ENCODE measurements around the gene C2CD4C.
"Not testable (repeated sequence)": the region's sequence is repeated elsewhere in the genome, so short reads cannot be mapped to it uniquely, and the experiment has no call there.

The C2CD4C gene

DNA sequence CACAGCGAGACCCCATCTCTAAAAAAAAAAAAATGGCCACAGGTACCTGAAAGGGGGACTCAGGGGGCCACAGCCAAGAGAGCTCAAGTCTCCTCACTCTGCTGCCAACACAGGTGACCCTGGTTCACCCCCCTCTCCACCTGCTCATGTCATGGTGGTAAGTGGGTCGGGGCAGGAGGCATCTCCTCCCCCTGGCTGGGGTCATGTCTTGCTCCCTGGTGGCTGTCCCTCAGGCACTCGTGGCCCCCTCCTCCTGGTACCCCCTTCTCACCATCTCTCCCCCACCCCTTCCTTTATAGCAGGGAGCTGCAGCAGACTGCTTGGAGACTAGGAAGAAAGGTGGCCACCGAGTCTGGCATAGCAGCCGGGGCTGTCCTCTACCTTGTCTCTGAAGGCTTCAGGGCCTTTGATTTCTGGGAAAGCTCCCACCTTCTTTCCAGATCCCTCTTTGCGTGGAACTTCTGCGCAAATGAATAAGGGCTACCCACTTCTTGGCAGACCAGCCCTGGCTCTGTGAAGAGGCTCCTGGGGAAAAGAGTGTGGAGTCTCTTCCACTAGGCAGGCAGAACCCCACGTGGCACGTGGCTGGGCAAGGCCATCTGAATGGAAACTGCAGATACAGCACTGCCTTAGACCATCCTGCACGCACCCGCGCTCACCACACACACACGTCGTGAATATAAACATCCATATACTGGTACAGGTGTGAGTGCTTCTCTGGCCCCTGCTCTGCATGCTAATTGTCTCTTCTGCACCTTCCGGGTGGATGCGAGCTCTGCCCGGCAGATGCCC, 44.3 kb downstream of the C2CD4C start:
- no peak for DNase-seq (ENCODE audit: low read depth)

DNA sequence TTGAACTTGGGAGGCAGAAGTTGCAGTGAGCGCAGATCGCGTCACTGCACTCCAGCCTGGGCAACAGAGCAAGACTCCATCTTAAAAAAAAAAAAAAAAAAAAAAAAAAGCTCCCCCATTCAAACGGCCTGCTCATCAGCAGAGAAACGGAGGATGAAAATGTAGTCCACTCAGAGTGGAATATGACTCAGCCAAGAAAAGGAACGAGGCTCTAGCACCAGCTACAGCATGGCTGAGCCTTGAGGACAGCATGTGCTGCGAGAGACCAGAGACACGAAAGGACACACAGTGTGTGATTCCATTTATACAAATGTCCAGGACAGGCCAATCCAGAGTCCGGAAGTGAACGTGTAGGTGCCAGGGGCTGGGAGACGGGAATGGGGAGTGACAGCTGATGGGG, 46.3 kb downstream of the C2CD4C start:
- no peak for DNase-seq (ENCODE audit: low read depth)

DNA sequence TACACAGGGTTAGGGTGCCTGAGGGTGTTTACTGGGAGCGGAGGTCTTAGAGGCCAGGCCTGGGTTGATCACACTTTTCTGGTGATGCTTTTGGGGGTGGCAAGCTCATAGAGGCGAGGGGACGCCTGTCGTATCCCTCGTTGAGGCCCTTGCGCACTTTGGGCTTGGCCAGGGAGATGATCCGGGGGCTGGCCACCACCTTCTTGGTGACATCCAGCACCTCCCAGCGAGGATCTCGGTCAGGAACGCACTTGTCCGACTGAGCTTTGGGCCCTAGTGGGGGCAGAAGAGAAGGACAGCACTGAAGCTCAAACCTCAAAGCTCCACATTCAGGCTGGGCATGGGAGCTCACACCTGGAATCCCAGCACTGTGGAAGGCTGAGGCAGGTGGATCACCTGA, 46.8 kb downstream of the C2CD4C start:
- no peak for DNase-seq (ENCODE audit: low read depth)

DNA sequence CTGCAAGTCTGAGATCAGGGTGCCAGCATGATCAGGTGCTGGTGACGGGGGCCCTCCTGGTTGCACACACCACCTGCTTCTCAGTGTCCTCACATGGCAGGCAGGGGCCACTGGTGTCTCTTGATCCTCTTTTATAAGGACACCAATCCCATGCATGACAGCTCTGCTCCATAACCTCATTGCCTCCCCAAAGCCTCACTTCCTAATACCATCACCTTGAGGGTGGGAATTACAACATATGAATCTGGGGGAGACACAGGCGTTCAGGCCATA, 49.4 kb downstream of the C2CD4C start:
- DNase-seq (ENCODE audit: low read depth) = no peak

DNA sequence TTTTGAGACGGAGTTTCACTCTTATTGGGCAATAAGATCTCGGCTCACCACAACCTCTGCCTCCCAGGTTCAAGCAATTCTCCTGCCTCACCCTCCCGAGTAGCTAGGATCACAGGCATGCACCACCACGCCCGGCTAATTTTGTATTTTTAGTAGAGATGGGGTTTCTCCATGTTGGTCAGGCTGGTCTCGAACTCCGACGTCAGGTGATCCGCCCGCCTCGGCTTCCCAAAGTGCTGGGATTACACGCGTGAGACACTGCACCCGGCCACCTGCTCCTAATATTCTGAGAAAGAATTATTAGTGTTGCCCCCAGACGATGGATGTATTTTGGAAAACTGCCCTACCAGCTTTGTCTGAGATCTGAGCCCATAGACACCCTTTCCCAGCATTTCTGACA, 53.4 kb downstream of the C2CD4C start:
- not testable (repeated sequence) for DNase-seq (ENCODE audit: low read depth)
